SK-N-SH (cell line): ENCODE results near the gene C1orf35. TPM values are rescaled to one million over a fixed set of nuclear protein-coding genes. Genes with fewer than 3 reads are reported as not detected.

Experiments used
- CTCF ChIA-PET: fragments of 300-600, 350-600 bp; formaldehyde crosslinking; extraction: SDS; loops from one replicate; lab custom pipeline; 2021; lab: Yijun Ruan, JAX
- POLR2A ChIA-PET: fragments of 350-600 bp; sonication (Branson Sonifier 250); formaldehyde crosslinking; extraction: SDS; loops from one replicate; lab custom pipeline; 2020; ENCODE audit warnings: antibody characterized with exemption, inconsistent platforms; lab: Yijun Ruan, JAX
- DNase-seq: peaks from one replicate; pipeline ENCODE4 v3.0.0; 2012
- H2AFZ ChIP-seq: fragments of 200-600 bp; sonication (generic); 2 replicates; pipeline ENCODE4 v1.8.1; 2016; ENCODE audit warnings: antibody characterized with exemption, mild to moderate bottlenecking, low read depth
- H3F3A ChIP-seq: fragments of 200-600 bp; sonication (generic); replicated peaks from 2 replicates; pipeline ENCODE3; 2016; ENCODE audit warnings: antibody characterized with exemption, mild to moderate bottlenecking; ENCODE audit not compliant: insufficient read depth
- H3K27ac ChIP-seq, 2 experiments: fragments of 200-500 bp in 1 of 2; fragments of 200-600 bp in 1 of 2; sonication (Bioruptor generic) in 1 of 2; sonication (generic), shearing (Covaris generic) in 1 of 2; 2 replicates each; pipeline versions ENCODE4 v1.5.1 to v1.6.1; 2014 to 2016; ENCODE audit warnings: low read depth in 2 of 2, inconsistent platforms in 1 of 2, low read length in 1 of 2, mild to moderate bottlenecking in 1 of 2, mixed read lengths in 1 of 2
- H3K27me3 ChIP-seq: fragments of 200-600 bp; sonication (generic), shearing (Covaris generic); 2 replicates; pipeline ENCODE4 v1.6.1; 2016; ENCODE audit warnings: mixed run types; ENCODE audit not compliant: insufficient read depth
- H3K36me3 ChIP-seq, 2 experiments: fragments of 200-500 bp in 1 of 2; fragments of 200-600 bp in 1 of 2; sonication (Bioruptor generic) in 1 of 2; sonication (generic) in 1 of 2; replicated peaks in 1 of 2; 2 replicates each; pipeline versions ENCODE3 to v1.5.1; 2014 to 2016; ENCODE audit warnings: low read length in 1 of 2, mild to moderate bottlenecking in 1 of 2; ENCODE audit not compliant: insufficient read depth in 2 of 2, control insufficient read depth in 1 of 2
- H3K4me1 ChIP-seq, 2 experiments: fragments of 200-500 bp in 1 of 2; fragments of 200-600 bp in 1 of 2; sonication (Bioruptor generic) in 1 of 2; sonication (generic), shearing (Covaris generic) in 1 of 2; 2 replicates each; pipeline versions ENCODE4 v1.5.1 to v1.6.1; 2014 to 2016; ENCODE audit warnings: low read depth in 1 of 2, low read length in 1 of 2, mixed run types in 1 of 2; ENCODE audit not compliant: insufficient read depth in 2 of 2, control insufficient read depth in 1 of 2
- H3K4me2 ChIP-seq: fragments of 200-600 bp; sonication (generic), shearing (Covaris generic); 2 replicates; pipeline ENCODE4 v1.6.1; 2017; ENCODE audit warnings: mixed run types
- H3K4me3 ChIP-seq, 2 experiments: fragments of 200-500 bp in 1 of 2; fragments of 200-600 bp in 1 of 2; sonication (Bioruptor generic) in 1 of 2; sonication (generic), shearing (Covaris generic) in 1 of 2; 2 replicates each; pipeline versions ENCODE4 v1.5.1 to v1.8.1; 2014 to 2016; ENCODE audit warnings: low read depth in 2 of 2, inconsistent platforms in 1 of 2, low read length in 1 of 2, mild to moderate bottlenecking in 1 of 2, mixed read lengths in 1 of 2, moderate library complexity in 1 of 2
- H3K79me2 ChIP-seq: fragments of 200-600 bp; sonication (generic); 2 replicates; pipeline ENCODE4 v1.8.1; 2017; ENCODE audit warnings: mild to moderate bottlenecking; ENCODE audit not compliant: insufficient read depth
- H3K9ac ChIP-seq: fragments of 200-600 bp; sonication (generic); 2 replicates; pipeline ENCODE4 v1.6.1; 2017; ENCODE audit warnings: mixed run types
- H3K9me2 ChIP-seq: fragments of 200-600 bp; sonication (generic); 2 replicates; pipeline ENCODE4 v1.6.1; 2017; ENCODE audit warnings: mixed run types
- H3K9me3 ChIP-seq: fragments of 200-600 bp; sonication (generic); 2 replicates; pipeline ENCODE4 v1.6.1; 2017; ENCODE audit warnings: mixed run types, mild to moderate bottlenecking, moderate library complexity
- H4K20me1 ChIP-seq: fragments of 200-600 bp; sonication (generic); 2 replicates; pipeline ENCODE4 v1.6.1; 2017; ENCODE audit warnings: mild to moderate bottlenecking, mixed run types; ENCODE audit not compliant: insufficient read depth
- CHD2 ChIP-seq: fragments of 150-350 bp; IDR thresholded peaks from 2 replicates; pipeline ENCODE4 v1.6.1; 2018; ENCODE audit warnings: low read length; ENCODE audit not compliant: partially characterized antibody
- ELF1 ChIP-seq: IDR thresholded peaks from 2 replicates; pipeline ENCODE4 v1.4.0; 2012
- EP300 ChIP-seq, 2 experiments: IDR thresholded peaks; 2 replicates each; pipeline versions ENCODE4 v1.4.0 to v1.6.1; 2012; ENCODE audit warnings: borderline replicate concordance in 1 of 2, low read depth in 1 of 2, low read length in 1 of 2
- EZH2phosphoT487 ChIP-seq: fragments of 200-600 bp; sonication (generic); IDR thresholded peaks from 2 replicates; pipeline ENCODE4 v1.6.1; 2017; ENCODE audit warnings: low read depth, mixed run types, mild to moderate bottlenecking, antibody characterized with exemption, moderate library complexity, borderline replicate concordance
- FOXJ3 ChIP-seq: sonication (generic); formaldehyde crosslinking; IDR thresholded peaks from 2 replicates; pipeline ENCODE4 v1.5.1; 2020; ENCODE audit warnings: mild to moderate bottlenecking, missing genetic modification reagents
- GABPA ChIP-seq: IDR thresholded peaks from 2 replicates; pipeline ENCODE4 v1.4.0; 2012; ENCODE audit warnings: low read depth, mild to moderate bottlenecking
- MAX ChIP-seq: IDR thresholded peaks from 2 replicates; pipeline ENCODE4 v1.4.0; 2012; ENCODE audit warnings: low read depth
- NFIC ChIP-seq: IDR thresholded peaks from 2 replicates; pipeline ENCODE4 v1.4.0; 2012; ENCODE audit warnings: borderline replicate concordance
- POLR2AphosphoS5 ChIP-seq: IDR thresholded peaks from 2 replicates; pipeline ENCODE4 v1.6.1; 2012; ENCODE audit warnings: low read depth, low read length
- RCOR1 ChIP-seq: fragments of 150-350 bp; IDR thresholded peaks from 2 replicates; pipeline ENCODE4 v1.6.1; 2017; ENCODE audit warnings: antibody characterized with exemption, low read length
- REST ChIP-seq: IDR thresholded peaks from 2 replicates; pipeline ENCODE4 v1.6.1; 2012; ENCODE audit warnings: mild to moderate bottlenecking, low read depth, low read length, moderate library complexity
- SIN3A ChIP-seq: IDR thresholded peaks from 2 replicates; pipeline ENCODE4 v1.6.1; 2012; ENCODE audit warnings: low read depth, mild to moderate bottlenecking, low read length, moderate library complexity, borderline replicate concordance
- TAF1 ChIP-seq: IDR thresholded peaks from 2 replicates; pipeline ENCODE4 v1.6.1; 2012; ENCODE audit warnings: low read depth, mild to moderate bottlenecking, low read length, moderate library complexity, borderline replicate concordance
- TEAD4 ChIP-seq: IDR thresholded peaks from 2 replicates; pipeline ENCODE4 v1.4.0; 2012; ENCODE audit warnings: mild to moderate bottlenecking, borderline replicate concordance; ENCODE audit not compliant: insufficient read depth
- USF1 ChIP-seq: IDR thresholded peaks from 2 replicates; pipeline ENCODE4 v1.4.0; 2012; ENCODE audit warnings: low read depth, borderline replicate concordance
- YY1 ChIP-seq: IDR thresholded peaks from 2 replicates; pipeline ENCODE4 v1.4.0; 2012; ENCODE audit warnings: low read depth, mild to moderate bottlenecking
- whole genome bisulfite sequencing: methylation state at CpG from one replicate; pipeline ENCODE4 v1.1.6; 2017; ENCODE audit warnings: low lambda C conversion rate; 5-methylcytosine and 5-hydroxymethylcytosine counted together
- polyA plus RNA-seq, 3 experiments: library from polyadenylated mRNA; depleted of rRNA; stranded (reverse); fragments of >200 nt; gene quantifications; 2 replicates each; pipeline ENCODE4 v1.2.3, GENCODE V29; 2012
- TF ChIP-seq, protein P1 (sequence below): fragments of 150-350 bp; IDR thresholded peaks from 2 replicates; pipeline ENCODE4 v1.6.1; 2017; ENCODE audit warnings: antibody characterized with exemption, low read length, low read depth, borderline replicate concordance
- TF ChIP-seq, protein P2 (sequence below): fragments of 150-350 bp; IDR thresholded peaks from 2 replicates; pipeline ENCODE4 v1.6.1; 2016; ENCODE audit warnings: mild to moderate bottlenecking, low read depth, low read length

C1orf35 gene
- polyA plus RNA-seq, 1 of the 3 experiments (the other 2 are of a cell fraction): 42.9 TPM

GRCh38 chr1:228114827-228115226 lies 11.7 kb upstream of the C1orf35 start:
- no peaks in the 10 kb centered on the region for H3K27me3 ChIP-seq
- TF ChIP-seq POLR2AphosphoS5 (no peak), TAF1 (no peak), CHD2 (no peak), USF1 (no peak), SIN3A (no peak), GABPA (no peak), TEAD4 (no peak), REST (no peak), ELF1 (no peak), MAX (no peak), EZH2phosphoT487 (no peak), EP300 (IDR thresholded peaks at IDR 0.05; ENCODE audit: borderline replicate concordance in 1 of 2, low read depth in 1 of 2, low read length in 1 of 2) (no peak), YY1 (no peak), RCOR1 (no peak), NFIC (no peak), FOXJ3 (no peak)
- TF ChIP-seq, protein P1, sequence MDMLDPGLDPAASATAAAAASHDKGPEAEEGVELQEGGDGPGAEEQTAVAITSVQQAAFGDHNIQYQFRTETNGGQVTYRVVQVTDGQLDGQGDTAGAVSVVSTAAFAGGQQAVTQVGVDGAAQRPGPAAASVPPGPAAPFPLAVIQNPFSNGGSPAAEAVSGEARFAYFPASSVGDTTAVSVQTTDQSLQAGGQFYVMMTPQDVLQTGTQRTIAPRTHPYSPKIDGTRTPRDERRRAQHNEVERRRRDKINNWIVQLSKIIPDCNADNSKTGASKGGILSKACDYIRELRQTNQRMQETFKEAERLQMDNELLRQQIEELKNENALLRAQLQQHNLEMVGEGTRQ: no peak
- TF ChIP-seq, protein P2, sequence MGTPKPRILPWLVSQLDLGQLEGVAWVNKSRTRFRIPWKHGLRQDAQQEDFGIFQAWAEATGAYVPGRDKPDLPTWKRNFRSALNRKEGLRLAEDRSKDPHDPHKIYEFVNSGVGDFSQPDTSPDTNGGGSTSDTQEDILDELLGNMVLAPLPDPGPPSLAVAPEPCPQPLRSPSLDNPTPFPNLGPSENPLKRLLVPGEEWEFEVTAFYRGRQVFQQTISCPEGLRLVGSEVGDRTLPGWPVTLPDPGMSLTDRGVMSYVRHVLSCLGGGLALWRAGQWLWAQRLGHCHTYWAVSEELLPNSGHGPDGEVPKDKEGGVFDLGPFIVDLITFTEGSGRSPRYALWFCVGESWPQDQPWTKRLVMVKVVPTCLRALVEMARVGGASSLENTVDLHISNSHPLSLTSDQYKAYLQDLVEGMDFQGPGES: no peak
- TF ChIP-seq, all 33 proteins: peak for 0
- H3K4me2 ChIP-seq: no peak overlapping the region
- POLR2A ChIA-PET: no interaction called here
- H3K4me1 ChIP-seq: peaks cover 0 to 6% of the 10 kb centered on the region in 2 experiments; a peak in 1 of 4 replicates
- WGBS: 62% methylated on average over 3 of the region's 3 CpGs
- no peaks in the 10 kb centered on the region for H3K36me3 ChIP-seq
- H3K27ac ChIP-seq: no peak overlapping the region
- DNase-seq: no peak
- no peak overlapping the region for H3K4me3 ChIP-seq
- H2AFZ ChIP-seq: no peak overlapping the region
- no peaks in the 10 kb centered on the region for H3K9me2 ChIP-seq
- H3K9ac ChIP-seq: no peak overlapping the region
- H3F3A ChIP-seq: peaks cover 3% of the 10 kb centered on the region
- H3K9me3 ChIP-seq: peaks cover 13% of the 10 kb centered on the region
- no peaks in the 10 kb centered on the region for H4K20me1 ChIP-seq
- CTCF ChIA-PET: interaction anchor here (3.6 kb wide), 1 partner anchor 16 kb away, joined by 10 read pairs; no protein-coding TSS in a partner anchor
- peaks cover 3% of the 10 kb centered on the region; the same call in 1 of the 2 replicates for H3K79me2 ChIP-seq
